K562 (cell line): Measurements from ENCODE around the gene GPR152. TPM values are rescaled to one million over a fixed set of nuclear protein-coding genes. Genes with fewer than 3 reads are reported as not detected.

ENCODE experiments used
- ETV5 ChIP-seq: sonication (generic); formaldehyde crosslinking; IDR thresholded peaks from 2 replicates; pipeline ENCODE4 v1.4.0; 2020; ENCODE audit warnings: low read depth, mild to moderate bottlenecking, missing genetic modification reagents
- HDAC6 ChIP-seq: IDR thresholded peaks from 2 replicates; pipeline ENCODE4 v1.6.1; 2012; ENCODE audit warnings: low read depth, mild to moderate bottlenecking, control low read depth, inconsistent platforms, low read length, moderate library complexity
- PCBP1 ChIP-seq: fragments of 200-400 bp; formaldehyde crosslinking; IDR thresholded peaks from 2 replicates; pipeline ENCODE4 v1.6.1; 2018; ENCODE audit warnings: mild to moderate bottlenecking, low read depth, low read length; ENCODE audit not compliant: poor library complexity, severe bottlenecking
- SAFB ChIP-seq: fragments of 200-400 bp; formaldehyde crosslinking; IDR thresholded peaks from 2 replicates; pipeline ENCODE4 v1.6.1; 2017; ENCODE audit warnings: low read depth, low read length, borderline replicate concordance
- STAT5A ChIP-seq: IDR thresholded peaks from 2 replicates; pipeline ENCODE4 v1.6.1; 2012; ENCODE audit warnings: low read length, inconsistent platforms, borderline replicate concordance
- TRIM28 ChIP-seq: fragments of 450-650 bp; IDR thresholded peaks from 2 replicates; pipeline ENCODE4 v1.6.1; 2017
- ZBTB7A ChIP-seq: IDR thresholded peaks from 2 replicates; pipeline ENCODE4 v1.6.1; 2011; ENCODE audit warnings: low read depth, mild to moderate bottlenecking, low read length, moderate library complexity, borderline replicate concordance; ENCODE audit not compliant: control insufficient read depth
- ZNF436 ChIP-seq: fragments of 250-450, 450-650 bp; sonication (Bioruptor Pico); formaldehyde crosslinking; IDR thresholded peaks from 2 replicates; pipeline ENCODE4 v1.7.0; 2020; ENCODE audit warnings: mild to moderate bottlenecking
- ZNF75A ChIP-seq: fragments of 450-650 bp; formaldehyde crosslinking; IDR thresholded peaks from 2 replicates; pipeline ENCODE4 v1.4.0; 2020; ENCODE audit warnings: mild to moderate bottlenecking
- polyA plus RNA-seq, 8 experiments: library from polyadenylated mRNA; depleted of rRNA in 4 of 8; stranded (reverse) in 5 of 8; unstranded in 3 of 8; fragments of >200 nt; fragmentation: Nextera tagmentation in 2 of 8; fragmentation: Illumina TruSeq in 1 of 8; extraction: Ambion mirVana in 2 of 8; extraction: Trizol in 1 of 8; gene quantifications; 2 replicates each; pipeline versions ENCODE4 v1.2.1 to v1.2.3, GENCODE V29; 2011 to 2014; ENCODE audit warnings: inconsistent platforms in 1 of 8, missing spikeins in 1 of 8
- total RNA-seq, 7 experiments: library from RNA; depleted of rRNA in 6 of 7; stranded (reverse); fragments of >200 nt in 6 of 7; fragmentation: Illumina TruSeq in 2 of 7; extraction: Trizol in 2 of 7; gene quantifications; 2 replicates each; pipeline versions ENCODE4 v1.2.1 to v1.2.3, GENCODE V29; 2011 to 2021; ENCODE audit warnings: low replicate concordance in 1 of 7
- TF ChIP-seq, protein P1 (sequence below), 2 experiments: fragments of 450-650 bp in 1 of 2; sonication (generic) in 1 of 2; formaldehyde crosslinking in 1 of 2; IDR thresholded peaks; 2 replicates each; pipeline versions ENCODE4 v1.7.1 to v1.9.0; 2016 to 2022; ENCODE audit warnings: inconsistent platforms in 1 of 2, mild to moderate bottlenecking in 1 of 2, missing genetic modification reagents in 1 of 2
- TF ChIP-seq, protein P2 (sequence below): IDR thresholded peaks from 2 replicates; pipeline ENCODE4 v1.6.1; 2011; ENCODE audit warnings: borderline replicate concordance, low read depth, mild to moderate bottlenecking, moderate library complexity, low read length; ENCODE audit not compliant: insufficient read depth, poor library complexity, severe bottlenecking
- TF ChIP-seq, protein P3 (sequence below): fragments of 250-450 bp; sonication (Bioruptor Pico); IDR thresholded peaks from 2 replicates; pipeline ENCODE4 v1.4.0; 2020

GPR152 gene
- total and polyA plus RNA-seq, 9 of the 15 experiments (the other 6 are each of a cell fraction or from before 2014, with no cell fraction given), result not detected

DNA sequence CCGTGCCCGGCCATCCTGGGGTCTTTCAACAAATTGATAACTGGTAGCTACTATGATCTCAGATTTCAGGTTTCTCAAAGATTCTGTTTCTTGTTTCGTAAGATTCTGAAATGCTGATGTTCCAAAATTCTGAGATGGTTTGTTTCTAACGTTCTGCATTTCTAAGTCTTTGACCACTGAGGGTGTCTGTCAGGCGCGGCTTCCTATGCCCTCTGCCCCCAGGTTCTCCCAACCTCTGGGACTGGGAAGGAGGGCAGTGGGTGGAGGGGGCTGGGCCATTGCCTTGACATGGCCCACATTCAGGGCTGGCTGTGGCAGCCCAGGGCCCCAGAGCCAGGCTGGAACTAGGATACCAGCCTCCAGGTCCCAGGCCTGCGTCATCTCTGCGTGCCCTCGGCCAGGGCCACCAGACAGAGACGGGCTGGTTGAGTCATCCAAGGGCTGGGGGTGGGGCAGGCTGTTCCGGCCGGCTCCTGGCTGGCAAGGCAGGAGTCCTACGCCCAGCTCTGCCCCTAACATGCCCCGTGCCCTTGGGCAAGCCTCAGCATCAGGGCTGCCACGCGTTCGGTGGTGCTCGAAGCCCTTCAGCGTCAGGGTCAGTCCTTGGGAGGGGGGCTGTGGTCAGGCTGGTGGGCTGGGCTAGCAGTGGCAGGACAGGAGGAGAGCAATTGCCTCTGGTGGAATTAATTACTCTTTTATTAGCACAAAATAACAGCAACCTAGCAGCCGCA, 11.3 kb upstream of the GPR152 start (continued):
- TF ChIP-seq, protein P1, sequence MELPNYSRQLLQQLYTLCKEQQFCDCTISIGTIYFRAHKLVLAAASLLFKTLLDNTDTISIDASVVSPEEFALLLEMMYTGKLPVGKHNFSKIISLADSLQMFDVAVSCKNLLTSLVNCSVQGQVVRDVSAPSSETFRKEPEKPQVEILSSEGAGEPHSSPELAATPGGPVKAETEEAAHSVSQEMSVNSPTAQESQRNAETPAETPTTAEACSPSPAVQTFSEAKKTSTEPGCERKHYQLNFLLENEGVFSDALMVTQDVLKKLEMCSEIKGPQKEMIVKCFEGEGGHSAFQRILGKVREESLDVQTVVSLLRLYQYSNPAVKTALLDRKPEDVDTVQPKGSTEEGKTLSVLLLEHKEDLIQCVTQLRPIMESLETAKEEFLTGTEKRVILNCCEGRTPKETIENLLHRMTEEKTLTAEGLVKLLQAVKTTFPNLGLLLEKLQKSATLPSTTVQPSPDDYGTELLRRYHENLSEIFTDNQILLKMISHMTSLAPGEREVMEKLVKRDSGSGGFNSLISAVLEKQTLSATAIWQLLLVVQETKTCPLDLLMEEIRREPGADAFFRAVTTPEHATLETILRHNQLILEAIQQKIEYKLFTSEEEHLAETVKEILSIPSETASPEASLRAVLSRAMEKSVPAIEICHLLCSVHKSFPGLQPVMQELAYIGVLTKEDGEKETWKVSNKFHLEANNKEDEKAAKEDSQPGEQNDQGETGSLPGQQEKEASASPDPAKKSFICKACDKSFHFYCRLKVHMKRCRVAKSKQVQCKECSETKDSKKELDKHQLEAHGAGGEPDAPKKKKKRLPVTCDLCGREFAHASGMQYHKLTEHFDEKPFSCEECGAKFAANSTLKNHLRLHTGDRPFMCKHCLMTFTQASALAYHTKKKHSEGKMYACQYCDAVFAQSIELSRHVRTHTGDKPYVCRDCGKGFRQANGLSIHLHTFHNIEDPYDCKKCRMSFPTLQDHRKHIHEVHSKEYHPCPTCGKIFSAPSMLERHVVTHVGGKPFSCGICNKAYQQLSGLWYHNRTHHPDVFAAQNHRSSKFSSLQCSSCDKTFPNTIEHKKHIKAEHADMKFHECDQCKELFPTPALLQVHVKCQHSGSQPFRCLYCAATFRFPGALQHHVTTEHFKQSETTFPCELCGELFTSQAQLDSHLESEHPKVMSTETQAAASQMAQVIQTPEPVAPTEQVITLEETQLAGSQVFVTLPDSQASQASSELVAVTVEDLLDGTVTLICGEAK (IDR thresholded peaks at IDR 0.05), result peak; percentile 30; the same call in 1 of the 2 replicates
- TF ChIP-seq, protein P1 (CRISPR knock-in tag; IDR thresholded peaks at IDR 0.05), result no peak
- TF ChIP-seq SAFB, result no peak
- no peak for TF ChIP-seq ZNF436 (CRISPR knock-in tag)
- no peak for TF ChIP-seq TRIM28
- no peak for TF ChIP-seq STAT5A
- TF ChIP-seq ZBTB7A, result no peak
- peak; percentile 66 for TF ChIP-seq ETV5 (CRISPR knock-in tag)
- TF ChIP-seq, protein P2, sequence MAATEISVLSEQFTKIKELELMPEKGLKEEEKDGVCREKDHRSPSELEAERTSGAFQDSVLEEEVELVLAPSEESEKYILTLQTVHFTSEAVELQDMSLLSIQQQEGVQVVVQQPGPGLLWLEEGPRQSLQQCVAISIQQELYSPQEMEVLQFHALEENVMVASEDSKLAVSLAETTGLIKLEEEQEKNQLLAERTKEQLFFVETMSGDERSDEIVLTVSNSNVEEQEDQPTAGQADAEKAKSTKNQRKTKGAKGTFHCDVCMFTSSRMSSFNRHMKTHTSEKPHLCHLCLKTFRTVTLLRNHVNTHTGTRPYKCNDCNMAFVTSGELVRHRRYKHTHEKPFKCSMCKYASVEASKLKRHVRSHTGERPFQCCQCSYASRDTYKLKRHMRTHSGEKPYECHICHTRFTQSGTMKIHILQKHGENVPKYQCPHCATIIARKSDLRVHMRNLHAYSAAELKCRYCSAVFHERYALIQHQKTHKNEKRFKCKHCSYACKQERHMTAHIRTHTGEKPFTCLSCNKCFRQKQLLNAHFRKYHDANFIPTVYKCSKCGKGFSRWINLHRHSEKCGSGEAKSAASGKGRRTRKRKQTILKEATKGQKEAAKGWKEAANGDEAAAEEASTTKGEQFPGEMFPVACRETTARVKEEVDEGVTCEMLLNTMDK, result no peak
- TF ChIP-seq ZNF75A, result no peak
- TF ChIP-seq PCBP1, result peak; percentile 79
- TF ChIP-seq, protein P3, sequence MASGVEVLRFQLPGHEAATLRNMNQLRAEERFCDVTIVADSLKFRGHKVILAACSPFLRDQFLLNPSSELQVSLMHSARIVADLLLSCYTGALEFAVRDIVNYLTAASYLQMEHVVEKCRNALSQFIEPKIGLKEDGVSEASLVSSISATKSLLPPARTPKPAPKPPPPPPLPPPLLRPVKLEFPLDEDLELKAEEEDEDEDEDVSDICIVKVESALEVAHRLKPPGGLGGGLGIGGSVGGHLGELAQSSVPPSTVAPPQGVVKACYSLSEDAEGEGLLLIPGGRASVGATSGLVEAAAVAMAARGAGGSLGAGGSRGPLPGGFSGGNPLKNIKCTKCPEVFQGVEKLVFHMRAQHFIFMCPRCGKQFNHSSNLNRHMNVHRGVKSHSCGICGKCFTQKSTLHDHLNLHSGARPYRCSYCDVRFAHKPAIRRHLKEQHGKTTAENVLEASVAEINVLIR (CRISPR knock-in tag), result peak; percentile 79
- TF ChIP-seq HDAC6, result no peak
